Globus pallidus (tissue), 1 donor: ENCODE measurements around the gene NR3C1.

ENCODE experiments used
- DNase-seq: peaks from one replicate; pipeline ENCODE4 v3.0.0-alpha.2; 2015; ENCODE audit warnings: low spot score

Gene NR3C1

DNA sequence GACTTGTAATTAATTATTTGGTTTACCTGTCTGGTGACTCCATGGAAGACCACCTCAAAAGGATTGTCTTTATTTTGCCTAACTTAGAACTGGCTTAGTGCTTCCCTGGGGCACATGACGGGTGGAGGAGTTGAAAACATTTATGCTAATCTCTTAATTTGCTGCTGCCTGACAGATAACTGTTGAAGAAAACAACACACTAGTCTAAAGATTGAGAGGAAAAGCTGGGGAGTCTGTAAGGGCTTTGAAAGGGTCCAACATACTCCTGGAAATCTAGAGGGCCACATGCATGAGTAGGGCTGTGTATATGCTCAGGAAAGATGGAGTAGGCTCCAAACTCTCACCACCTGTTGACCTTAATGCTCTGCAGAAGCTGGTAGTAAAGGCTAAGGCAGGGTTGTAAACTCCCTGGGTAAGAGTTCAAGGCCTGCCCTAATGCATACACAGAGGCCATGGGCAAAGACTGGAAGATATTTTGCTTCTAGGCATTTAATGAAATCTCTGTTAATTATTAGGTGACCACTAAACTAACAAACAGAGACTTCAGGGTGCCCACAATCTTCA is 40.7 kb downstream of the NR3C1 start:
- DNase-seq: no peak

DNA sequence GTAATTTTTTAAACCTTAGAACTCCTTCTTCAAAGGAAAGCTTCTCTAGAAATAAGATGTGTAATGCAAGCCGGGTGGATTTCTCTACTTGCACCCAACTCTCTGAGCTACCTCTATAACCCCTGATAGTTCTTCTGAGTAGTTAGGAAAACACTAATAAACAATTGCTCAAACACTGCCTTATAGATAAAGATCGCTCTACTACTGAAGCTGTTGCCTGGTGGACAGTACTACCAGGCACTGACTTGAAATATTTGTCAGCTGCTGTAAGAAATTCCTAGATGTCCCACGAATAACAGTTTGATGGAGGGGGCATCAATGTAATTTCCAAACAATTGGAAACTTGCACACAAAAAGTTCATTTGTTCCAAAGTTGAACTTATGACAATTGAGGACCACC is 42.0 kb downstream of the NR3C1 start:
- DNase-seq: no peak

GRCh38 chr5:143360755-143361154 is 42.7 kb downstream of the NR3C1 start:
- DNase-seq: no peak

DNA sequence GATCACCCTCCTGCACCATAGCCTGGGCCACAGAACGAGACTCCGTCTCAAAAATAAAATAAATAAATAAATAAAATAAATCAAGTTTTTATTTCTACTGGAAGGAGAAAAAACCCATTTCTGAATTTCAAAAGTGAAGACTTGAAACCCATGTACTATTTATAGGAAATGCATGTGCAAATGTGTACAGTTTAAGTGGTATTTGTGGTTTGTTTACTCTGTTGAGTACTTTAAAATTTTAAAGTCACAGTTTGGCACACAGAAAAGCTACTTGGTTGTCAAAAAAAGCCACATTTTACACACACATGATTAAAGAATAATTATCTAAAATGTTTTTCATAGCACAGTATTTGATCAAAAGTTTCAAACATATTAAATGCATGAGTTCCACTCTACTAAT is 43.6 kb downstream of the NR3C1 start:
- no peak for DNase-seq

DNA sequence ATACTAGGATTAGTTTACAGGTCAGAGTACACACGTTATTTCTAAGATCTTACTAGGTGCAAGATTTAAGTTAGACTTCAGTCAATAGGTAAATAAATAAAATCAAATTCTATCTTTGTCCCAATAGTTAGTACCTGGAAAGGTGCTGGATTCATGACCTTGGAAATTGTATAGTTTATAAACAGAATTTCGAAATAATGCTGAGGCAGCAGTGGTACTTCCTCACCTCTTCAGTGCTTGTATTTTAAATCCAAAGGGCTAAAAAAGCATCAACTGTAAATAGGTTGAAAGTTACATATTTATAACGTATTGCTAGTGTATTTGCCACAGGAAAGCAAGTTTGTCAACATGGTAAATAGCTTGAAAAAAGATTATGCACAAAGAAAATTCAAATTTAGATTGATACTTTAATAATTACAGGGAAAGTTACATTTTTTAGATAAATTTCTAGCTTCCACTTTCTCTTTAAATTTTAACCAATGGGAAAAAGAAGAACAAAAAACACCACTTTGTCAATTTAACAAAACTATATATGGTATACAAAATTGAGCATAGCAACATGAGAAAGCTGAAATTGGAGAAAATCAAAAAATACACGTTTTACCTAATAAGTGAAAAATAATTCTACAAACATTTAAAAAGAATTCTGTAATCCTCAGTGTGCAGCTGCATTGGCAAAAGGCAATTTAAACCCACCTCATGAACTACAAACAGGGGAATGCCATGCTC is 46.5 kb downstream of the NR3C1 start:
- no peak for DNase-seq

DNA sequence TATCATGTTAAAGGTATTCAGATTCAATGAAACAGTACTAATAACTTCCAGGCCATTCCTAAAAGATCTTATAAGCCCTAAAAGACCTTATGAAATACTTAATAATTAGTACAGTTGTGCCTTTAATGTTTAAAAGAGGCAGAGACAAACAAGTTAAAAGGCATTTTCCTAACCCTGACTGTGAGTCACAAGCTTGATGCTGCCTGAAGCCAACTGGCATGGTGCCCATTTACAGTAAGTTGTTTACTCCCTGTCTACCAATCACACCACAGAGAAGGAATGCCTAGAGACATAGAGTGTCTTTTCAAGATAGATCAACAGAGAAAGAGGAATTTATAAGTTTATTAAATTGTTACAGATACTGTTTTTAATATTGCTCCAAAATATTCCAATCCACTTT is 47.8 kb downstream of the NR3C1 start:
- peak; percentile 81 for DNase-seq

- DNase-seq: no peak
Observed at GRCh38 chr5:143354025-143354424, 49.5 kb downstream of the NR3C1 start.

DNA sequence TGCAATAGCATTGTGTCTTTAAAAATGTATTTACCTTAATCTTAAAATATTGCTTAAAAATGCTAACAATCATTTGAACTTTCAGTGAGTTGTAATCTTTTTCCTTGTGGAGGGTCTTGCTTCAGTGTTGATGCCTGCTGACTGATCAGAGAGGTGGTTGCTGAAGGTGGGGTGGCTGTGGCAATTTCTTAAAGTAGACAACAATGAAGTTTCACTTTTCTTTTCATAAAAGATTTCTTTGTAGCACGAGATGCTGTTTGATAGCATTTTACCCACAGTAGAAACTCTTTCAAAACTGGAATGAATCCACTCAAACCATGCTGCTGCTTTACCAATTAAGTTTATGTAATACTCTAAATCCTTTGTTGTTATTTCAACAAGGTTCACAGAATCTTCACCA is 50.8 kb downstream of the NR3C1 start:
- DNase-seq: no peak

DNA sequence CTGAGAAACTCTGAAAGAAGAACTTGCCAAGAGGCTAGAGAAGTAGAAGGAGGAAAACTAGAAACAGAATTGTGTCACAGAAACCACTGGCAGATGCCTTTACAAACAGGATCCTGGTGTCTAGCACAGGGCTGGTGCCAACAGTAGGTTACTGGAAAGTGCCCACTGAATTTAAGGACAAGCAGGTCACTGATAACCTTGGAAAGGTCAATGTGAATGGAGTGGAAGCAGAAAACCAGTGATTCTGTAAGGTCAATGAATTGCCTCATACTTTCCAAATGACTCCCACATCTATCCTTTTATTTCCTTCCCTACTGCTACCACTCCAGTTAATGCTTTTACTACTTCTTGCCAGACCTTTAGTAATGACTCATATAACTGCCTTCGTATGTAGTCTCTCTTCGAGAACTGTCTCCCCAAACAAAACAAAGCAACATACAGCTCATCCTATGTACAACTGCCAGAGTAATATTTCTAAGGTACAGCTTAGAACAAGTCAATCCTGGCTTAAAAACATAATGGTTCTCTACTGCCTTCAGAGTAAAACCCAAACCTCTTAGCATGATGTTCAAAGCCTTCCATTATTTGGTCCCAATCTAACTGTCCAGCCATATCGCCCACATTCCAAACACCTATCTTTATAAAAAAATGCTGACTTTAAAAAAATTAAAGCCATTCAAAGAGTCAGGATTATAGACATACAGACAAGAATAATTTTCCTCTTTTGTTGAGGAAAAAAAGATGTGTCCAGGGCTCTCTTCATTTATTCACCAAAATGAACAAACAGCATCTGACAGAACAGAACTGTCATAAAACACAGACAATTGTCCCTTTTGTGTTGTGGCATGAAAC is 52.5 kb downstream of the NR3C1 start:
- DNase-seq: no peak

DNA sequence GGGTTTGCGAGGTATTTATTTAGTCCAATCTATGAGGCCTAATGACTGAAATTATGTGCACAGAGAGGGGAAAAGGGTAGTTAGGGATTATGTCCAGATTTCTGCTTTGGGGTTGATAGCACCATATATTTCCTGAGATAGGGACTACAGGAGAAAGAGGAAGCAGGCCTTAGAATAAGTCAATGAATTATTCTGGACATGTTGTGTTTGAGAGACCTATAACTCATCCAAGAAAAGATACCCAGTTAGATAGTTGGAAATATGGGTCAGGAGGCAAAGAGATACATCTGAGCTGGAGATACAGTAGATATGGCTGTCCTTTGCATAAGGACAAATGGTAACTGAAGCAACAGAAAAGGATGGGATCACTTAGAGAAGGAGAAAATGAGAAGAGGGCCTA is 53.1 kb downstream of the NR3C1 start:
- no peak for DNase-seq

DNA sequence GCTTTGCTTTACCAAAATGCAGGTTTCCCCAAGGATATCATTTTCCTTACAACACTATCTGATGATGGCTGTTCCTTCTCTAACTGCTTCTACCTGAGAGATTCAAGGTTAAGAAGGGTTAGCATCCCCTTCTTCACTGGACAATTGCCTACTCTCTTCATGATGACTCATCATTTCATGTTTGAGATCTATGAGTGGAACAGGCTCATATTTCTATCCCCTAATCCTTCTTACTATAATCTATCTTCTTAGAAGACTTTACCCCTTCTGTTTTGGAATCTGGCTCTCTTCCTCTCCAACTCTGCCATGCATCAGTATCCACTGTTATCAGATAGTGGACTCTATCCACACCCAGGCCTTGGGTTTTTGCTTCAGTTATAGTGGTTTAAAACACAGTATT is 54.3 kb downstream of the NR3C1 start:
- no peak for DNase-seq

DNA sequence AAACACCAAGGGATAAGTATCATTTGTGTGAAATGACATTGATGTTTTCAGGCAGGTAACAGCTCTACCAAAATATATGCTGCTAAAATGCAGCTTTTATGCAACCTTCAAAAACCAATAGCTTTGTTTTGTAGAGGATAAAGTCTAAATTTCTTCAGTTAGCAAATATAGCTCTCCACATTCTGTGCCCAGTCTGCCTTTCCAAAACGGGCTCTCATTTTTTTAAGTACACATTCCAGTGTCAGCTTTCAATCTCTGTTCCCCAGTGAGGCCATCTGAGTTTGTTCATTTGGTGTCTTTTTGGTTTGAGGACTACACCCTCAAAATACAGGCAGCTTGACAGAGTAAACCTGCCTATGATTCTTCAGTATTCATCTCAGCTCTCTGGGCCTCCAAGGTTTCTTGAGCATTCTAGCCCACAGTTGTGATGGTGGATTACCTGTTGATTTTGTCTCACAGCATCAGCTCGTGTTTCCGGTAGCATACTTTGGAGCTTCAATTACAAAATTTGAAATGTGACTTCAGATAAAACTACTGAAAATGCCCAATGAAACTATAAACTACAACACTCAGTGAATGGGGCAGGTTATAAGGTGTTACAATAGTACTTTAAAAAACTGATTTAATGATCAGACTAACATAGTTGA is 55.7 kb downstream of the NR3C1 start:
- no peak for DNase-seq

DNA sequence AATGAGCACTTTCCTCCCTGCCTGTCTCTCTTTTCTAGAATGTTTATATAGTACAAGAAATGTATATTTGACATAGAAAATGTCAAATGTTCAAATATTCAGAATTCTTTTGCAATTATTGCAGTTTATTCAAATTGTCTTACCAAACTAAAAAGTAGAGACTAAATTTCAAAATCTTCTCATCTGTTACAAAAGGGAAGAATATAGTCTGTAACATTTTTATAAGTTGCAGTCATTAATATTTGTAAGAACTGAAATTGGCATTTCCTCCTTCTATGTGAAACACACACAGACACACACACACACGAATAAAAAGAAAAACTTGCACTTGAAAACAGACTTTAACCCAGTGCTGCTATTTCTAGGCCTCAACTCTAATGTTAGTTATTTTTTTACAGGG is 56.4 kb downstream of the NR3C1 start:
- no peak for DNase-seq

- no peak for DNase-seq
Observed at GRCh38 chr5:143345671-143346440, 57.6 kb downstream of the NR3C1 start.

DNA sequence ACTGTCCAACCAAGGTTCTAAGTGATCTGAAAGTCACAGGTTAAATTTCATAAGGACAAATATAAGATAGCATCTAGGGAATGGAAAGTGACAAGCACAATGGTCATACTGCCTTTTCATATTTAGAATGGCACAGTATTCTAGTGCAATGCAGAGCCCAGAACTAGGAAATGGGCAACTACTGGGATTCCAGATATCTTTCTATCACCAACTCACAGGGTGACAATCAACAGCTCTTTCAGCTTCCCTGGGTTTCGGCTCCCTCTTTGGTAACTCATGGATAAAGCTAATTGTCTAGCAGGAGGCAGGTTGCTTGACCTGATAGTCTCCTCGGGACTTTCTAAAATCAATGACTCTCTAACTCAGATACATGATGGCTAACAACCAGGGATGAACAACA is 60.4 kb downstream of the NR3C1 start:
- no peak for DNase-seq

DNA sequence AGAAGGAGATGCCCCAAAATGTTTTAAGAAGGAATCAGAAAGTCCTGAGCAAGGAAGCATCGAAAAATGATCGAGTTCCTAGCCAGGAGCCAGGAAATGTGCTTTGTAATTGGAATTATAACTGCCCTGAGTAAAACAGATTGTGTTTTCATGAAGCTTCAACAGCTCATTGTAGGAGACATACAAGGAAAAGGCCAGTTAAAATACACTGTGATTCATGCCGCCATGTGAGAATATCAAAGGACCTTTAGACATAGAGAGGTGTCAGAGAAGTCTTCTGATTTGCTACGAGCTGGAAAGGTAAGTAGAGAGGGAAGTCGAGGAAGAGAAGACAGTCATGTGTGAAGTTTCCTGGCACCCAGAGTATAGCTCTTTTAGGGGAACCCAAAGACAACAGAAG is 60.9 kb downstream of the NR3C1 start:
- DNase-seq: no peak

GRCh38 chr5:143341807-143342570 is 61.5 kb downstream of the NR3C1 start:
- DNase-seq: no peak

- peak; percentile 62 for DNase-seq
Observed at GRCh38 chr5:143340891-143341685, 62.4 kb downstream of the NR3C1 start.

GRCh38 chr5:143338658-143339366 is 64.7 kb downstream of the NR3C1 start:
- no peak for DNase-seq

- DNase-seq: no peak
Observed at GRCh38 chr5:143337946-143338345, 65.5 kb downstream of the NR3C1 start.
